Type B pancreatic cell (in vitro differentiated cells): ENCODE measurements around the gene CYB561D2. TPM values are rescaled to one million over a fixed set of nuclear protein-coding genes. Genes with fewer than 3 reads are reported as not detected.
"Not testable (repeated sequence)": the region's sequence is repeated elsewhere in the genome, so short reads cannot be mapped to it uniquely, and the experiment has no call there.

Experiments used
- DNase-seq: peaks from one replicate; pipeline ENCODE4 v3.0.0; 2021; ENCODE audit warnings: mixed read lengths; ENCODE audit not compliant: unreplicated experiment; ENCODE audit errors: extremely low spot score
- H3K27ac Mint-ChIP-seq: 2 replicates; pipeline ENCODE4 v1.8.0; 2021; ENCODE audit warnings: mild to moderate bottlenecking, mixed read lengths
- H3K27me3 Mint-ChIP-seq: 2 replicates; pipeline ENCODE4 v1.8.0; 2021; ENCODE audit warnings: mixed read lengths
- H3K36me3 Mint-ChIP-seq: 2 replicates; pipeline ENCODE4 v1.8.0; 2021; ENCODE audit warnings: mixed read lengths
- H3K4me1 Mint-ChIP-seq: one replicate; pipeline ENCODE4 v1.8.0; 2021; ENCODE audit warnings: mixed read lengths; ENCODE audit not compliant: unreplicated experiment
- H3K4me3 Mint-ChIP-seq: 2 replicates; pipeline ENCODE4 v1.8.0; 2021; ENCODE audit warnings: mild to moderate bottlenecking, mixed read lengths
- H3K9me3 Mint-ChIP-seq: 2 replicates; pipeline ENCODE4 v1.8.0; 2021; ENCODE audit warnings: mixed read lengths
- long read RNA-seq: library from polyadenylated mRNA; unstranded; transcript quantifications from one replicate; pipeline ENCODE4 v2.0.0, GENCODE V29; 2020
- total RNA-seq: library from RNA; stranded (reverse); gene quantifications from 2 replicates; pipeline ENCODE4 v1.2.1, GENCODE V29; 2021; ENCODE audit warnings: low replicate concordance
- TF ChIP-seq, protein P1 (sequence below): fragments of 200-600 bp; sonication (generic); conservative IDR thresholded peaks from 2 replicates; pipeline ENCODE4 v1.5.0; 2021; ENCODE audit warnings: antibody characterized with exemption, mild to moderate bottlenecking

Gene CYB561D2, protein sequence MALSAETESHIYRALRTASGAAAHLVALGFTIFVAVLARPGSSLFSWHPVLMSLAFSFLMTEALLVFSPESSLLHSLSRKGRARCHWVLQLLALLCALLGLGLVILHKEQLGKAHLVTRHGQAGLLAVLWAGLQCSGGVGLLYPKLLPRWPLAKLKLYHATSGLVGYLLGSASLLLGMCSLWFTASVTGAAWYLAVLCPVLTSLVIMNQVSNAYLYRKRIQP
- 10.1 and 15.9 TPM in 2 replicates for total RNA-seq
- long read RNA-seq, transcript CYB561D2-201 (4 exons, 1,225 nt): major isoform, 13 of 42 reads
- long read RNA-seq, transcript CYB561D2-205 (4 exons, 1,319 nt): minor isoform, 10 of 42 reads
- long read RNA-seq, transcript CYB561D2-202 (3 exons, 1,533 nt): minor isoform, 6 of 42 reads
- long read RNA-seq, partial matches to known transcripts: 0 of 42 reads
- long read RNA-seq, other reads (novel, unspliced or antisense): 10 of 42 reads

DNA sequence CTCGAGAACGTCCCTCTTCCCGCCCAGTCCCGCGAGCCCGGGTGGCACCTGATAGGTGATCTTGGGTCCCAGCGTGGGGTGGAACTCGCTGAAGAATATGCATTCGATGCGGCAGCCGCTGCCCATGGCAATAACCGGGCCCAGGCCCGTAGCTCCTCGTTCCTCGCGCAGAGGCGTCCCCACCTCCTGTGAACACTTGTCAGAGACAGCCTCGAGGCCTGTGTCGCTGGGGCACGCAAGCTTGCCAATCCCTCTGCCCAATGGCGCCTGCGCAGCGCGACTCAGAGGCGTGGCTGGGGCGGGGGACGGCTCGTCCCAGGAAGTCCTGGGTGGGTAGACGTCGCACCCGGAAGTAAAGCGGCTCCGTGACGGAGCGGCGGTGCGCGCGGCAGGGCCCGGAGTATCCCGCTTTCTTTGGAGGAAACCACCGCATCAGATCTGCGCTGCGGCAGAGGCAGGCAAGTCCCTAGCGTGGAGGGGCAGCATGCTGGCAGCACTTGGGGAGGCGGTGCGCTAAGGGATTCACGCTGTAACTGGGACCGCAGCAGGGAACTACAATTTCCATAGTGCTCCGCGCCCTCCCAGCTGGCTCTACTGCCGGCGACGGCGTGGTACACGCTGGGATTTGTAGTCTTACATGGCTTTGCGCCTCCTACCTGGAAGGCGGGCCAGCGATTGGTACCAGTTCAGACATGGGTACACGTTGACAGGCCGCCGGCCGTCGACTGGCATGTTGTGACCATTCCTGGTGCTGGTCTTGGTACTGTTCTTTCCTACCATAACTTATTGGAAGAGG is at the start of gene CYB561D2, which contains the start of gene NPRL2:
Gene CYB561D2 (plus strand): TSS at position 336 of the 796 bp plus-strand sequence. CDS start 572 bp downstream, outside the sequence.
Gene NPRL2 (minus strand): TSS at position 249 of the 796 bp plus-strand sequence. CDS start 123 bp downstream, at position 126.
- TF ChIP-seq, protein P1, sequence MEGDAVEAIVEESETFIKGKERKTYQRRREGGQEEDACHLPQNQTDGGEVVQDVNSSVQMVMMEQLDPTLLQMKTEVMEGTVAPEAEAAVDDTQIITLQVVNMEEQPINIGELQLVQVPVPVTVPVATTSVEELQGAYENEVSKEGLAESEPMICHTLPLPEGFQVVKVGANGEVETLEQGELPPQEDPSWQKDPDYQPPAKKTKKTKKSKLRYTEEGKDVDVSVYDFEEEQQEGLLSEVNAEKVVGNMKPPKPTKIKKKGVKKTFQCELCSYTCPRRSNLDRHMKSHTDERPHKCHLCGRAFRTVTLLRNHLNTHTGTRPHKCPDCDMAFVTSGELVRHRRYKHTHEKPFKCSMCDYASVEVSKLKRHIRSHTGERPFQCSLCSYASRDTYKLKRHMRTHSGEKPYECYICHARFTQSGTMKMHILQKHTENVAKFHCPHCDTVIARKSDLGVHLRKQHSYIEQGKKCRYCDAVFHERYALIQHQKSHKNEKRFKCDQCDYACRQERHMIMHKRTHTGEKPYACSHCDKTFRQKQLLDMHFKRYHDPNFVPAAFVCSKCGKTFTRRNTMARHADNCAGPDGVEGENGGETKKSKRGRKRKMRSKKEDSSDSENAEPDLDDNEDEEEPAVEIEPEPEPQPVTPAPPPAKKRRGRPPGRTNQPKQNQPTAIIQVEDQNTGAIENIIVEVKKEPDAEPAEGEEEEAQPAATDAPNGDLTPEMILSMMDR: no peak
- Mint-ChIP-seq H3K4me3 (peak within 1 kb of the TSS; percentile 97), H3K4me1 (peaks cover 28% of the 10 kb centered on the region), H3K36me3 (no peaks in the 10 kb centered on the region), H3K27me3 (peaks cover 3% of the 10 kb centered on the region), H3K9me3 (no peaks in the 10 kb centered on the region), H3K27ac (peak within 1 kb of the TSS; percentile 96)
- peak; percentile 95 for DNase-seq

DNA sequence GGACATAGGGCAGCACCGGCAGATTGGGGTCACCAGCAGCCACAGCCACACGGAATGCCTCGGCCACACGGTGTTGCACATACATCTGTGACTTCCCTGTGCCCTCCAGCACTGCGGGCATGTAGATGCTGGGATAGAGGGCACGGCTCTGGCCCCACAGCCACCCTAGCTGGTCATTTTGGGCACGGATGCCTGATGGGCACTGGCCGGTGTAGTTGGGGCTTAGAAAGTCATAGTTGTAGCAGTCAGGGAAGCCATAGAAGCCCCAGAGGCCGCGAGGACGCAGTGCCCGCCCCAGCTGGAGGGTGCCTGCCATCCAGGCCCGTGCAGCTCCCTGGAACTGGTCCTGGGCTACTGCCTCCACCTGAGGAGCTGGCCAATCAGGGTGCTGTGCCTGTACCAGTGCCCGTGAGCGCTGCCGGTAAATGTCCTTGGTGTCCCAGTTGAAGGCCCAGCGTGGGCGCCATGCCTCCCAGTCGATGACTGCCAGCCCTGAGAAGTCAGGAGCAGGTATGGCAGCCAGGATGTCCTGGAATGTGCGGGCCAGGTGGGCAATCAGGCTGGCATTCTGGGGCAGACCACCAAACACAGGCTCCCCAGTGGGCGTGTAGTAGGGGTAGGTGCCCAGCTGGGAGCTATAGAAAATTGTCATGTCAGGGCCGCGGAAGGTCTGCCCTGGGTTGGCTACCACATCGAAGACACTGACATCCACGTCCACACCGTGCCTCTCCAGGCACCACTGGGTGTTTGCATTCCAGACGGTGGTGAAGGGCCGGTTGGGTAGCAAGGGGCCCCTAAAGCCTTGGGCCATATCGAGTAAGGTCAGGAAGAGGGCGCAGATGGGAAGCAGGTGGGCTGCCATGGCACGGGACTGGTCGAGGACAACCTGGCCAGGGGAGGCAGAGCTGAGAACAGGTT is 48.3 kb upstream of the CYB561D2 start:
- DNase-seq: no peak
- TF ChIP-seq, protein P1: no peak
- Mint-ChIP-seq H3K27ac (peak overlapping the region; percentile 53), H3K4me3 (no peak overlapping the region), H3K27me3 (no peaks in the 10 kb centered on the region), H3K4me1 (peaks cover 18% of the 10 kb centered on the region), H3K9me3 (no peaks in the 10 kb centered on the region), H3K36me3 (no peaks in the 10 kb centered on the region)

DNA sequence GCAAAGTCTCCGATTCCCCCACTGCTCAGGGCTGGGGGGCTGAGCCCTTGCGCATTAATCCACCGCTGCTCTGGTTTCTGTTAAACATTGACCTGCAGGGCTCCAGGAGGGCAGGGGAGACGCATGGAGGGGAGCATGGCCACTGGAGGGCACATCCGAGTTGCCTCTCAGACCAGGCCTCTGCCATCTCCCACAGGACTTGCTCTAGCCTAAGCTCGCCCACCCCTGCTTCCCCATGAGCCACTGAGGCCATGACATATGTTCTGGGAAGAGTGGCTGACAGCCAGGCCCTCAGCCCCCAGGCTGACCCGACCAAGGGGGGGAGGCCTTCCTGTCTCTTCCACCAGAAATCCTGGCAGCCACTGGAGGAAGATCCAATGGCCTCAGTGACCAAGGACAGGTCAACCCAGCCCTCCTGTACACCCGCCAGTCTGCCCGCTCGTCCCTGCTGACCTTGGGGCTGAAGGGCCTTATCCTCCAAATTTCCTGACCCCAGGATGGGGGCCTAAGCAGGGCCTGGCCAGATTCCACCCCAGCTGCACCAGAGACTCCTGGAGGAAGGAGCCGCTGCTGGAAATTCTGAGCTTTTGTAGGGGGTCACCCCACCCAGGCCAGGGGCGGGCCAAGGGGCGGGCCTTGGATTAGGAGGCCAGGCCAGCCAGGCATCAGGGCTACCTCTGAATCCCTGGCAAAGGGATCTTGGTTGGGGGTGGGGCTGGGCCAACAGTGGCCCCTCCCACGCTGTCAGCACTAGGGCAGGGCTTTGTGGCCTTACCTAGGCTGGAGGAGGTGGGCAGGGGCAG is 47.4 kb upstream of the CYB561D2 start, which contains the start of gene HYAL1:
Gene HYAL1 (minus strand): TSS at position 562 of the 803 bp plus-strand sequence. CDS start 618 bp downstream, outside the sequence.
- peaks cover 18% of the 10 kb centered on the region for H3K4me1 Mint-ChIP-seq
- no peak within 1 kb of the TSS for H3K4me3 Mint-ChIP-seq
- DNase-seq: no peak
- no peaks in the 10 kb centered on the region for H3K9me3 Mint-ChIP-seq
- peak within 1 kb of the TSS; percentile 53 for H3K27ac Mint-ChIP-seq
- H3K36me3 Mint-ChIP-seq: no peaks in the 10 kb centered on the region
- no peaks in the 10 kb centered on the region for H3K27me3 Mint-ChIP-seq
- TF ChIP-seq, protein P1: no peak

DNA sequence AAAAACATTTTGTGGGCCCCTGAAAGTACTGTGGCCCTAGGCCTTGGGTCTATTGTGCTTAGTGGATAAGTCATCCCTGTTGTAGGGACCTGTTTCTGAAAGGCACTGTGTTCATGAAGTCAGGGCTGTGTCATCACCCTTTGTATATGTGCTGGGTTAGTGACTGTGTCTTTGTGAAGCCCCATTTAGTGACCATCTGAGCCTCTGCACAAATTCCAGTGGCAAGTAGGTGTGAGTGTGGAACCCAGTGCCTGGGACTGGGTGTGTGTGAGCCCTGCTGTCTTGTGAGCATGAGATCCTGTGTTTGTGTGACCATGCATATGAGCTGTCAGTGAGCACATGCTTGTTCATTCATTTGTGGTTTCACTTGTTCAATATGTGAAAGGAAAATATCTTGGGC is 46.1 kb upstream of the CYB561D2 start:
- Mint-ChIP-seq H3K36me3 (peaks cover 3% of the 10 kb centered on the region), H3K4me3 (no peak overlapping the region), H3K27me3 (no peaks in the 10 kb centered on the region), H3K4me1 (peaks cover 15% of the 10 kb centered on the region), H3K27ac (peak overlapping the region; percentile 11), H3K9me3 (no peaks in the 10 kb centered on the region)
- DNase-seq: no peak
- TF ChIP-seq, protein P1: no peak

DNA sequence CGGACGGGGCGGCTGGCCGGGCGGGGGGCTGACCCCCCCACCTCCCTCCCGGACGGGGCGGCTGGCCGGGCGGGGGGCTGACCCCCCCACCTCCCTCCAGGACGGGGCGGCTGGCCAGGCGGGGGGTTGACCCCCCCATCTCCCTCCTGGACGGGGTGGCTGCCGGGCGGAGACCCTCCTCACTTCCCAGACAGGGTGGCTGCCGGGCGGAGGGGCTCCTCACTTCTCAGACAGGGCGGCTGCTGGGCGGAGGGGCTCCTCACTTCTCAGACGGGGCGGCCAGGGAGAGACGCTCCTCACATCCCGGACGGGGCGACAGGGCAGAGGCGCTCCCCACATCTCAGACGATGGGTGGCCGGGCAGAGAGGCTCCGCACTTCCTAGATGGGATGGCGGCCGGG is 38.6 kb upstream of the CYB561D2 start:
- peaks cover 14% of the 10 kb centered on the region for H3K4me1 Mint-ChIP-seq
- H3K4me3 Mint-ChIP-seq, H3K9me3 Mint-ChIP-seq, H3K27ac Mint-ChIP-seq, DNase-seq, H3K27me3 Mint-ChIP-seq: not testable (repeated sequence)
- H3K36me3 Mint-ChIP-seq: peaks cover 26% of the 10 kb centered on the region
